Esophagus squamous epithelium (tissue), 5 donors: ENCODE data around the gene RANBP3. TPM values are rescaled to one million over a fixed set of nuclear protein-coding genes. Genes with fewer than 3 reads are reported as not detected.
A peak's percentile ranks its signal among the peaks of the same experiment; 100 is the strongest.

Source experiments
- DNase-seq: peaks from one replicate; lab custom pipeline; 2025; lab: John Stamatoyannopoulos, UW
- H3K27ac ChIP-seq, 4 donors: fragments of 200-600 bp; sonication (generic); one replicate each; pipeline ENCODE4 v1.5.1; 2016 to 2019; ENCODE audit warnings: mild to moderate bottlenecking in 1 of 4
- H3K27me3 ChIP-seq, 4 donors: fragments of 200-600 bp; sonication (generic); 1 replicate in 3 of 4; 2 replicates in 1 of 4; pipeline versions ENCODE4 v1.5.1 to v1.6.0; 2017 to 2021; ENCODE audit warnings: antibody characterized with exemption in 1 of 4
- H3K36me3 ChIP-seq, 3 donors: fragments of 200-600 bp; sonication (generic); one replicate each; pipeline ENCODE4 v1.5.1; 2016 to 2019
- H3K4me1 ChIP-seq, 3 donors: fragments of 200-600 bp; sonication (generic); one replicate each; pipeline ENCODE4 v1.5.1; 2017 to 2019
- H3K4me3 ChIP-seq, 4 donors: fragments of 200-600 bp; sonication (generic); 1 replicate in 3 of 4; 2 replicates in 1 of 4; pipeline ENCODE4 v1.5.1; 2016 to 2019; ENCODE audit warnings: mild to moderate bottlenecking in 2 of 4, moderate library complexity in 1 of 4
- H3K9me3 ChIP-seq, 3 donors: fragments of 200-600 bp; sonication (generic); one replicate each; pipeline ENCODE4 v1.5.1; 2016 to 2019
- POLR2A ChIP-seq, 4 donors: fragments of 450-650 bp; IDR thresholded peaks; one replicate each; pipeline ENCODE4 v1.6.1; 2017; ENCODE audit warnings: antibody characterized with exemption in 4 of 4, mild to moderate bottlenecking in 4 of 4, moderate library complexity in 3 of 4
- WGBS, 2 donors: methylation state at CpG; one replicate each; pipeline ENCODE4 v1.1.5; 2018; 5-methylcytosine and 5-hydroxymethylcytosine counted together
- intact Hi-C: fragments of 100-400 bp; cut with DNase I; formaldehyde crosslinking; loops from one replicate; pipeline ENCODE4 v1.15.0; 2022
- total RNA-seq, 4 donors: library from RNA; depleted of rRNA; stranded (reverse); fragments of >200 nt; gene quantifications; one replicate each; pipeline ENCODE4 v1.1.0, GENCODE V29; 2016
- TF ChIP-seq, protein P1 (sequence below), 6 experiments: fragments of 450-650 bp in 4 of 6; fragments of 200-600 bp in 2 of 6; sonication (generic) in 2 of 6; IDR thresholded peaks; one replicate each; pipeline ENCODE4 v1.5.1; 2016 to 2019; ENCODE audit warnings: antibody characterized with exemption in 6 of 6, mild to moderate bottlenecking in 4 of 6, moderate library complexity in 4 of 6
- donor health status: DM: yes; HTN: yes; CAD: no.

RANBP3 gene
- total RNA-seq, 4 donors from 2014 or later = 38.0 to 77.8 (median 39.6) TPM

DNA sequence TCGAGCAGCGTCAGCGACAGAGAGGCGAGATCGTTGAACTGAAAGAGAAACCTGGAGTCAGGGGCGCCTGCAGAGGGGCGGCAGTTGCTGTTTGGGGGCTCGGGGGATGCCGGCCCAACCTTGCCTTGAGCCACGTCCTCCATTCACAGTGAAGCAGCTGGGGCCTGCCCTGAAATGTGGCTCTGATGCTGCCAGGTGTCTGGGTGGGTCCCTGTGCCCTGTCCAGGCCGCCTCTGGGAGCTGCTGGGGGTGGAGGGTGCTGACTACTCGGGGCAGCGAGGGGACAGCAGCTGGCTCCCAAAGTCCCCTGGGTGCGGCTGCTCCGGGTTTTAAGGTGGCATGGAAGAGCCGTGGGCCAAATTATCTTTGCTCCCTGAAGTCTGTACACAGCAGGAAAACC, 17.7 kb upstream of the RANBP3 start:
- H3K27me3 ChIP-seq = no peaks in the 10 kb centered on the region
- H3K4me1 ChIP-seq = peaks cover 0 to 15% (median 0%) of the 10 kb centered on the region in 3 donors
- peaks cover 0 to 58% (median 0%) of the 10 kb centered on the region in 3 donors for H3K36me3 ChIP-seq
- WGBS, 2 donors = 95% methylated on average over 7 of the region's 16 CpGs; no CpG with 5 or more reads in 1 of the 2 donors
- H3K4me3 ChIP-seq = no peak overlapping the region
- TF ChIP-seq, protein P1, sequence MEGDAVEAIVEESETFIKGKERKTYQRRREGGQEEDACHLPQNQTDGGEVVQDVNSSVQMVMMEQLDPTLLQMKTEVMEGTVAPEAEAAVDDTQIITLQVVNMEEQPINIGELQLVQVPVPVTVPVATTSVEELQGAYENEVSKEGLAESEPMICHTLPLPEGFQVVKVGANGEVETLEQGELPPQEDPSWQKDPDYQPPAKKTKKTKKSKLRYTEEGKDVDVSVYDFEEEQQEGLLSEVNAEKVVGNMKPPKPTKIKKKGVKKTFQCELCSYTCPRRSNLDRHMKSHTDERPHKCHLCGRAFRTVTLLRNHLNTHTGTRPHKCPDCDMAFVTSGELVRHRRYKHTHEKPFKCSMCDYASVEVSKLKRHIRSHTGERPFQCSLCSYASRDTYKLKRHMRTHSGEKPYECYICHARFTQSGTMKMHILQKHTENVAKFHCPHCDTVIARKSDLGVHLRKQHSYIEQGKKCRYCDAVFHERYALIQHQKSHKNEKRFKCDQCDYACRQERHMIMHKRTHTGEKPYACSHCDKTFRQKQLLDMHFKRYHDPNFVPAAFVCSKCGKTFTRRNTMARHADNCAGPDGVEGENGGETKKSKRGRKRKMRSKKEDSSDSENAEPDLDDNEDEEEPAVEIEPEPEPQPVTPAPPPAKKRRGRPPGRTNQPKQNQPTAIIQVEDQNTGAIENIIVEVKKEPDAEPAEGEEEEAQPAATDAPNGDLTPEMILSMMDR (IDR thresholded peaks at IDR 0.05) = no peak
- TF ChIP-seq POLR2A (IDR thresholded peaks at IDR 0.05) = no peak
- DNase-seq = no peak
- H3K9me3 ChIP-seq = no peaks in the 10 kb centered on the region
- intact Hi-C loops = no loop called here
- H3K27ac ChIP-seq = no peak overlapping the region

DNA sequence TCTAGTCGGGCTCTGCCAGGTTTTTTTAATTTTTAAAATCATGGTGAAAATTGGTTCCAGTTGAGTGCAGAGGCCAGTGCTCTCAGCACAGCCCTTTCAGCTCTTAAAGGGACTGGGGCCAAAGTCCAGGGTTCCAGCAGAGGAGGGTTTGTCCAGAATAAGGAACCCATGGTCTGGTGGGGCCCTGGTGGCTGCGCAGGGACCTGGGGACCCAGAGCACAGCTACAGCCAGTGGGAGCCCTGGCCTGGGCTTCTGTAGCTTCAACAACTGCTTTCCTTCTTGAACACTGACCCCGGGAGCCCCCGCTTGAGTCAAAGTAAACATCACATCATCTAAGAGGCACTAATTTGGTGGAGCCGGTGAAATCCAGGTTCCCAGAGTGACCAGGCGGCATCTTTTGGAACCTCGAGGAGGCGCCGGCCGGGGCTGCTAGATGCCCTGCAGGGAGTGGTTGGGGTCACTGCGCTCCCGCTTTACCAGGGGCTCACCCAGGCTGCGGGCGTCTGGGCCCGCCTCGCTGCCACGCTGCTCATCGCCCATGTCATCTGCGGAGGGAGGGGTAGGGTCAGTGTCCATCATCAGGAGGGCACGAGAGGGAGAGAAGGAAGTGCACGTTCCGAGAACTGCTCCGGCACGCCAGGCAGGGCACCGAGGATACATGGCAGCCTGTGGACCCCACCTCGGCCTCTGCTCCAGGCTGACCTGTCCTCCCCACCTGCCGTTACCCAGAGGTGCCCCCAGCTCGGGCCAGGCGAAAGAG, 16.6 kb upstream of the RANBP3 start:
- no peak for TF ChIP-seq POLR2A (IDR thresholded peaks at IDR 0.05)
- TF ChIP-seq, protein P1 (IDR thresholded peaks at IDR 0.05) = no peak
- peak overlapping the region in 1 of 4 donors; percentile 57 for H3K27ac ChIP-seq
- H3K36me3 ChIP-seq = peaks cover 0 to 48% (median 0%) of the 10 kb centered on the region in 3 donors
- H3K4me1 ChIP-seq = peaks cover 0 to 21% (median 0%) of the 10 kb centered on the region in 3 donors
- WGBS, 2 donors = 80 to 95% methylated on average over 1 to 4 of the region's 29 CpGs
- no peaks in the 10 kb centered on the region for H3K27me3 ChIP-seq
- intact Hi-C loops = no loop called here
- no peak for DNase-seq
- no peaks in the 10 kb centered on the region for H3K9me3 ChIP-seq
- no peak overlapping the region for H3K4me3 ChIP-seq

DNA sequence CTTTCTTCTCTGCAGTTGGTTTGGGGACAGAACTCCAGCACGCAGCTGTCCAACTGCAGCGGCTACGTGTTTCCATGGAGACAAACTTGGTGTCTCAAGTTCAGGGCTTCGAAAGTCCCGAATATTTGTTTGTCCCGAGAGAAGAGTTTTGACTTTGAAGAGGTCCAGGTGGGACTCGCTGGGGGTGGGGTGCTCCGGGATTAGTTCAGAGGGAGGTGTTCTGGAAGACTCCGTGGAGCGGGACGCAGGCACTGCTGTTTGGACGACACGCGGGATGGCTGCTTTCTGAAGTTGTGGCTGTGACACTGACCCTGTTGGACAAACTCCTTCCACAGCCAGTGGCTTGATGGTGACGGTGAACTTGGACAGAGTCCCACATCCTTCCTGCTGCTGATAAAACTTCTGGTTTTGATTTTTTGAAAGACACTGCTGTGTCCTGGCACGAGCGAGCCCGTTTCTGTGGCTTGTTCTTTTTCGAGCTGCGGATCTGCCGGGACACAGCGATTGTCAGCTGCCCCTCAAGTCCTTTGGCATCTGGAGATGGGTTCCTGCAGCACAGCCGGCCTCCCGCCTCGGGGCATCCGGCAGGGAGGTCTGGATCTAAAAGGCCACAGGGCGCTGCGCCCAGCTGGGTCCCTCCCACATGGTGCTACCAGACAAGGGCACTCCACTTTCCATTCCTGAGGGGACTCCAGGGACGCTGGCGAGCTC, 15.9 kb upstream of the RANBP3 start:
- intact Hi-C loops = no loop called here
- Histone ChIP-seq H3K4me1 (peaks cover 0 to 21% (median 0%) of the 10 kb centered on the region in 3 donors), H3K9me3 (no peaks in the 10 kb centered on the region), H3K27me3 (no peaks in the 10 kb centered on the region), H3K27ac (peak overlapping the region in 1 of 4 donors; percentile 57), H3K4me3 (peak overlapping the region in 1 of 4 donors; percentile 16), H3K36me3 (peaks cover 0 to 40% (median 0%) of the 10 kb centered on the region in 3 donors)
- 60 to 64% methylated on average over 19 to 22 of the region's 30 CpGs for WGBS, 2 donors
- no peak for DNase-seq
- no peak for TF ChIP-seq POLR2A (IDR thresholded peaks at IDR 0.05)
- TF ChIP-seq, protein P1 (IDR thresholded peaks at IDR 0.05) = no peak

DNA sequence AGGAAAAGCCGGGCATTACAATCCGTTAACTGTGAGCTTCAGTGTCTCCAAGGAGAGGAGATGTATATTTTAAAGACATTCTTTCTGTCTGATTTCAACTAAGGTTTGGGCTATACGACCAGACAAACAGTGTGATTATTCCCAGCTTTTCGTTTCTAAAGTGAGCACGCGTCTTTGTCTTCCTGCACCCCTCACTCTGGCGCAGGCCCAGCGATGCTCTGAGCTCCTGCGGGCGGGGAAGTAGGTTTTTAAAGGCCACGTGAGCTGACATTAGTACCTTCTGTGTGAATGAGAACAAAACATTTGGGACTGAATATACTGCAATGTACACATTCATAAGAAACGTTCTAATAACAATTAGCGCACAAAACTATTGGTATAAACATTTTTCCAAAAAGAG, 15.3 kb upstream of the RANBP3 start:
- TF ChIP-seq POLR2A (IDR thresholded peaks at IDR 0.05) = no peak
- no peak for DNase-seq
- no peak overlapping the region for H3K4me3 ChIP-seq
- intact Hi-C loops = no loop called here
- H3K36me3 ChIP-seq = peaks cover 0 to 35% (median 0%) of the 10 kb centered on the region in 3 donors
- peak overlapping the region in 2 of 4 donors; percentile 34 to 57 for H3K27ac ChIP-seq
- WGBS, 2 donors = 61 to 70% methylated on average over 13 of the region's 13 CpGs
- H3K4me1 ChIP-seq = peaks cover 0 to 21% (median 0%) of the 10 kb centered on the region in 3 donors
- H3K27me3 ChIP-seq = no peaks in the 10 kb centered on the region
- H3K9me3 ChIP-seq = no peaks in the 10 kb centered on the region

DNA sequence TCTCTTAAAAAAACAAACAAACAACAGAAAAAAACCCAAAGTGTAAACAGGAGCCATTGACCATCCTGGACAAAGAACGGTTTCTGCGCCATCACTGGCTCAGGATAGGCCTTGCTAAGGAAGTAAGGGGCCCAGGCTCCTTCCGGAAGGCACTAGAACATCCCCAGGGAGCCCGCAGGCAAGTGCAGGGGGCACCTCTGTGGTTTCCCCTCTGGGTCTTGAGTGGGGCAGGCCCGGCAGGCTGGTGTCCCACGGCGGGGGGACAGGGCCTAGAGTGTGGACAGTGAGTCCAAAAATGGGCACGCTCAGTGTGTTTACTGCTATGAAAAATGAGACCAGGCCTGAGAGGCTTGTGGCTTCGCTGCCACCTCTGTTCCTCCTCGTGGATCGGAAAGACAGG, 14.8 kb upstream of the RANBP3 start:
- Histone ChIP-seq H3K4me1 (peaks cover under 1 to 25% (median under 1%) of the 10 kb centered on the region in 3 donors), H3K27me3 (no peaks in the 10 kb centered on the region), H3K27ac (peak overlapping the region in 2 of 4 donors; percentile 34 to 57), H3K36me3 (peaks cover 0 to 35% (median 0%) of the 10 kb centered on the region in 3 donors), H3K9me3 (no peaks in the 10 kb centered on the region), H3K4me3 (no peak overlapping the region)
- no peak for TF ChIP-seq POLR2A (IDR thresholded peaks at IDR 0.05)
- TF ChIP-seq, protein P1 (IDR thresholded peaks at IDR 0.05) = no peak
- 68 to 81% methylated on average over 8 to 9 of the region's 11 CpGs for WGBS, 2 donors
- intact Hi-C loops = no loop called here
- DNase-seq = no peak
